Measurements from ENCODE around the gene IGSF10. TPM values are rescaled to one million over a fixed set of nuclear protein-coding genes. Genes with fewer than 3 reads are reported as not detected.

IGSF10 gene
- total RNA-seq, 4 donors from 2014 or later = 9.4 to 17.3 (median 14.3) TPM

DNA sequence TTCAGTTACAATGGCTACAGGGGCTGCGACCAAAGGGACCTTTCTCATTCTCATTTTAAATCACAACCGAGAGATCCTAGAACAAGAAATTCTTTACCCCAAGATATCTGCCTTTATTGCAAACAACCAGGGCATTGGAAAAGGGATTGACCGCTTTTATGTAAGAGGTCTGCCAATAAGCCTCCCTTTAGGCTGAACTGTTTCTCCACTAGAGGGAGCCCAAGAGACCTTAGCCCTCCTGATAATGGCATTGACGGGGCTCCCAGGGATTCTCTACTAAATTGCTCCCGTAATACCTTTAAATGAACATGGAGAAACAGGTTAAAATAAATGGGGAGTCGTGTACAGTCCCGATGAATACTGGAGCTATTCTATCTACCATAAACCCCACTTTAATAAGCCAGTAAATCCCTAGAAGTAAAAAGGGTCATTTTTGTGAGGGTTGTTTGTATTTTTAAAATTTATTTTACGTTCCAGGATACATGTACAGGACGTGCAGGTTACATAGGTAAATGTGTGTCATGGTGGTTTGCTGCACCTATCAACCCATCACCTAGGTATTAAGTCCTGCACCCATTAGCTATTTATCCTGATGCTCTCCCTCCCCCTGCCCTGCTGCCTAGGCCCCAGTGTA lies 7.5 kb upstream of the IGSF10 start:
- TF ChIP-seq, protein P1, sequence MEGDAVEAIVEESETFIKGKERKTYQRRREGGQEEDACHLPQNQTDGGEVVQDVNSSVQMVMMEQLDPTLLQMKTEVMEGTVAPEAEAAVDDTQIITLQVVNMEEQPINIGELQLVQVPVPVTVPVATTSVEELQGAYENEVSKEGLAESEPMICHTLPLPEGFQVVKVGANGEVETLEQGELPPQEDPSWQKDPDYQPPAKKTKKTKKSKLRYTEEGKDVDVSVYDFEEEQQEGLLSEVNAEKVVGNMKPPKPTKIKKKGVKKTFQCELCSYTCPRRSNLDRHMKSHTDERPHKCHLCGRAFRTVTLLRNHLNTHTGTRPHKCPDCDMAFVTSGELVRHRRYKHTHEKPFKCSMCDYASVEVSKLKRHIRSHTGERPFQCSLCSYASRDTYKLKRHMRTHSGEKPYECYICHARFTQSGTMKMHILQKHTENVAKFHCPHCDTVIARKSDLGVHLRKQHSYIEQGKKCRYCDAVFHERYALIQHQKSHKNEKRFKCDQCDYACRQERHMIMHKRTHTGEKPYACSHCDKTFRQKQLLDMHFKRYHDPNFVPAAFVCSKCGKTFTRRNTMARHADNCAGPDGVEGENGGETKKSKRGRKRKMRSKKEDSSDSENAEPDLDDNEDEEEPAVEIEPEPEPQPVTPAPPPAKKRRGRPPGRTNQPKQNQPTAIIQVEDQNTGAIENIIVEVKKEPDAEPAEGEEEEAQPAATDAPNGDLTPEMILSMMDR (IDR thresholded peaks at IDR 0.05; ENCODE audit: low read depth) = no peak

DNA sequence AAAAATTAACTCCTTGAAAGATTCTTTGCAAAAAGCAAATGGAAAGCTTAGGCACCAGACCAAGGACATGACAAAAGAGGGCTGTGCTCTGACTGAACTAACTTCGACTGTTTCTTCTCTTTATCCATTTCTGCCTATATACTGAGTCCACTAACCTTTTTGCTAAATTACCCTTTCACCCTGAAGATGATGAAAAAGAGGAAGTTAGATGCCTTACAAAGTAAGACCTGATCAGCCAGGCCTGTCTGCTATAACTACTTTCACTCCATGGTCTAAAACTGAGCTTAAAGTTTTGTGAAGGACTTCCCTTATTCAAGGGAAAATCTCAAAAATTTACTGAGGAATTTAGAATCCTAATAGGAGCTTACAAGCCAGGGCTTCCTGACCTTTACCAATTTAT lies 6.2 kb upstream of the IGSF10 start:
- TF ChIP-seq, protein P1 (IDR thresholded peaks at IDR 0.05; ENCODE audit: low read depth) = no peak

DNA sequence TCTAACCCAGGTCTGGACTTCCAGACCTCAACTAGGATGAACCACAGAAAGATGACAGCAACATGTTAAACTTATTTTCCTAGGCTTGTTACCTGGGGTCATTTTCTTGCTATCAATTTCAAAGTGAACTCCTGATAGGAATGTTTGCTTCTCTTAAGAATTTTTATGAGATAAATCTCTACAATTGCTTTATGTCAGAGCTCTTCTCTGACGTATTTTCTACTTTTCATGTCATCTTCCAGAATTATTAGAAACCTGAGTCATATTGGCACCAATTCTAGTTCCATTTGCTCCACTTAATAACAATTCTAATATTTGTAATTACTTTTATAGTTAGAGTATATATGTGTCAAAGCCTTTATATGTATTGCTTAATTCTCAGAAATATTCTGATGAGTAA lies 2.1 kb upstream of the IGSF10 start:
- TF ChIP-seq, protein P1 (IDR thresholded peaks at IDR 0.05; ENCODE audit: low read depth) = no peak

DNA sequence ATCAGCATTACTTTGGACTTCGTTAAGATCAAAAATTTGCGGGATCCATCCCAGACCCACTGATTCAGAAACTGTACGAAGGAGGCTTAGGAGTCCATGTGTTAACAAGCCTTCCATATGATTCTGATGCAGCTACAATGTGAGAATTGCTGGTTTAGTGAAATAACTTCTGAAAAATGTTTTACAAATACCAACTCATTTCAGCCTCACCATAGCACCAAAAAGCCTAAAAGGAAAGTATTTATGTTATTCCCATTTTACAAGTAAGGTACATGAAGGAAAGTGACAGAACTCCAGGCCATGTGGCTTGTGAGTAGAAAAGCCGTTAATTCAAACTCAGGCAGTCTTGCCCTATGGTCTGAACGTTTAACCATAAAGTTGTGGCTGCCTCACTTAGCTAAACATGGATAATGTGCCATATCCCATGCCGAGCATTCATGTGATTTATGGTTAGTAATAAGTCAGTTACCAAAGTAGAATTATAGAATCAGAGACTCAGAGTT lies 1.5 kb upstream of the IGSF10 start:
- TF ChIP-seq, protein P1 (IDR thresholded peaks at IDR 0.05; ENCODE audit: low read depth) = no peak

DNA sequence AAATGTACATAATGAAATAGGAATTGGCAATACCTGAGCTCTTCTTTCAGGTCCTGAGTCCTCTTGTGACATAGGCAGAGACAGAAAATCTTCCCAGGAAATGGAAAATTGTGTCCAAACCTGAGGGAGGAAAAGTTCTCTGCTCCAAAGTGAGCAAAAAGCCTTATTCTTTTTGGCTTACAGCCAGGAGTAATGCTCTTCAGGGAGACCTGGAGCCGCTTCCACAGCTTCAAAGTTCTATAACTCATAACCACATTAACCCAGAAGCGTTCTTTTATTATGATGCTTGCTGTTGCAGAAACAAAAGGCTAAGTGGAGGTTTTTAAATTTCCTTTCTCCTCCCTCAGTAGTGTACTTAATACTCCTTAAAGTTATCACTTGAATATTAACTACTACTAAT lies 633 bp downstream of the IGSF10 start:
- TF ChIP-seq, protein P1 (IDR thresholded peaks at IDR 0.05; ENCODE audit: low read depth) = no peak

DNA sequence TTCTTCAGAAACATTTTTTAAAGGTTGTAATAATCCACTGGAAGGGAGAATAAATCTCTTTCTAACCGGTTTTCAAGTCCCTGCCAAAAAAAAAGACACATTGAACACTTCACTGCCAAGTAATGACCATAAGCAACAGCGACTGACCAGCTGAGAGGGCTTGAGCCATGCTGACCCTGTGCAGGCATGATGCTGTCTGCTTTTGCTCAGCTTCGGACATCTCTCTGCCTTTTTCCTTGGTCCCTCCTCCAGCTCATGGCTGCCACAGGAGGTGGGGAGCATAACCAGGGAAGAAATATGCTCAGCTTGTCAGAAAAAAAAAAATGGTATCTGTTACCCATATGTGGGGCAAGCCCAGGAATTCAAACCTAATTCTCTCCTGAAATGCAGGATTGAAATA lies 1.5 kb downstream of the IGSF10 start:
- TF ChIP-seq, protein P1 (IDR thresholded peaks at IDR 0.05; ENCODE audit: low read depth) = no peak

DNA sequence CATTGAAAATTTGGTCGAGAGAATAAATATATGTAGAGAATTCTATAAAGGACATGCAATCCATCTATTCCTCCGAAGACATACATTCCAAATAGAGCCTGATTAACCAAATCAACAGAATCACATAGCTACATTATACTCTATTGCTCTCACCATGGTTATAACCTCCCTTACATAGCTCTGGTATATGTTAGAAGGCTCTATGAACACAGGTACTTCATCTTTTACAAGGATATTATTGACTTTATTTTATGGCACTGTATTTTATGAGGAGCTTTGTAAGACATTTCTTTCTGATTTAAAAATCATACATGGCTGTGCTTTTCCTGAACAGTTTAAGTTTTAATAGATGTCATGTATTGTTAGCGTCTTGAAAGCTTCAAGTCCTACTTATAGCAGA lies 4.8 kb downstream of the IGSF10 start:
- TF ChIP-seq, protein P1 (IDR thresholded peaks at IDR 0.05; ENCODE audit: low read depth) = no peak
